PC-3 (cell line): ENCODE measurements around the gene ATXN7L1. TPM values are rescaled to one million over a fixed set of nuclear protein-coding genes. Genes with fewer than 3 reads are reported as not detected.

Source experiments
- ATAC-seq: fragments of 200-7000 bp; cut with Tn5 transposase; 2 replicates; pipeline ENCODE4 v1.9.1; 2020; ENCODE audit warnings: mild to moderate bottlenecking, moderate library complexity
- BruUV-seq: library from RNA; stranded (reverse); fragments of 400-500 nt; replicated peaks from 2 replicates; lab custom pipeline; 2021; lab: Mats Ljungman, UMichigan
- CTCF ChIA-PET: fragments of 300-600 bp; sonication (Branson Sonifier 250); formaldehyde crosslinking; loops from one replicate; lab custom pipeline; 2022; ENCODE audit warnings: antibody characterized with exemption; lab: Charles Lee
- POLR2A ChIA-PET: fragments of 300-600 bp; sonication (Branson Sonifier 250); formaldehyde crosslinking; loops from one replicate; lab custom pipeline; 2022; ENCODE audit warnings: antibody characterized with exemption; ENCODE audit not compliant: unreplicated experiment; lab: Charles Lee
- DNase-seq: peaks from one replicate; pipeline ENCODE4 v3.0.0-alpha.2; 2015
- H2AFZ ChIP-seq: fragments of 300-600 bp; sonication (generic); 2 replicates; pipeline ENCODE4 v1.6.0; 2016; ENCODE audit warnings: antibody characterized with exemption, low read length
- H3F3A ChIP-seq: fragments of 300-600 bp; sonication (generic); one replicate; pipeline ENCODE4 v1.6.0; 2017; ENCODE audit warnings: antibody characterized with exemption, low read length, control low read depth, mild to moderate bottlenecking; ENCODE audit not compliant: unreplicated experiment
- H3K27ac ChIP-seq: fragments of 300-600 bp; sonication (generic); 2 replicates; pipeline ENCODE4 v1.5.1; 2016; ENCODE audit warnings: mild to moderate bottlenecking, low read length
- H3K27me3 ChIP-seq: fragments of 300-600 bp; sonication (generic); 2 replicates; pipeline ENCODE4 v1.6.1; 2016; ENCODE audit warnings: low read length, mixed read lengths
- H3K36me3 ChIP-seq: fragments of 300-600 bp; sonication (generic); 2 replicates; pipeline ENCODE4 v1.6.1; 2016; ENCODE audit warnings: low read depth, mixed run types, low read length, mixed read lengths
- H3K4me1 ChIP-seq: fragments of 300-600 bp; sonication (generic); 2 replicates; pipeline ENCODE4 v1.5.1; 2016; ENCODE audit warnings: low read length; ENCODE audit not compliant: insufficient read depth
- H3K4me2 ChIP-seq: fragments of 300-600 bp; sonication (generic); 2 replicates; pipeline ENCODE4 v1.6.0; 2016; ENCODE audit warnings: low read length
- H3K4me3 ChIP-seq: fragments of 300-600 bp; sonication (generic); 2 replicates; pipeline ENCODE4 v1.5.1; 2016; ENCODE audit warnings: mild to moderate bottlenecking, low read length, mixed read lengths
- H3K79me2 ChIP-seq: fragments of 300-600 bp; sonication (generic); 2 replicates; pipeline ENCODE4 v1.6.1; 2017; ENCODE audit warnings: low read length, mixed read lengths
- H3K9ac ChIP-seq: fragments of 300-600 bp; sonication (generic); 2 replicates; pipeline ENCODE4 v1.6.0; 2016; ENCODE audit warnings: mild to moderate bottlenecking, low read length
- H3K9me2 ChIP-seq: fragments of 300-600 bp; sonication (generic); replicated peaks from 2 replicates; pipeline ENCODE4 v1.6.1; 2016; ENCODE audit warnings: mixed run types, low read length, mixed read lengths
- H3K9me3 ChIP-seq: fragments of 300-600 bp; sonication (generic); 2 replicates; pipeline ENCODE4 v1.6.1; 2016; ENCODE audit warnings: low read length, mixed read lengths
- H4K20me1 ChIP-seq: fragments of 300-600 bp; sonication (generic); 2 replicates; pipeline ENCODE4 v1.6.1; 2016; ENCODE audit warnings: low read length, mixed read lengths
- EZH2 ChIP-seq: fragments of 300-600 bp; sonication (generic); IDR thresholded peaks from one replicate; pipeline ENCODE4 v1.6.1; 2017; ENCODE audit warnings: antibody characterized with exemption, mild to moderate bottlenecking, low read length; ENCODE audit not compliant: unreplicated experiment
- EZH2phosphoT487 ChIP-seq: fragments of 300-600 bp; sonication (generic); IDR thresholded peaks from 2 replicates; pipeline ENCODE4 v1.6.1; 2018; ENCODE audit warnings: mild to moderate bottlenecking, antibody characterized with exemption, low read length, borderline replicate concordance
- intact Hi-C: fragments of 100-400 bp; cut with micrococcal nuclease; formaldehyde crosslinking; loops from 2 replicates; pipeline ENCODE4 v1.9.0; 2023
- total RNA-seq: library from RNA; depleted of rRNA; stranded (reverse); fragments of >200 nt; gene quantifications from 2 replicates; pipeline ENCODE4 v1.2.3, GENCODE V29; 2014
- TF ChIP-seq, protein P1 (sequence below): fragments of 300-600 bp; sonication (generic); conservative IDR thresholded peaks from 2 replicates; pipeline ENCODE4 v1.5.1; 2017; ENCODE audit warnings: antibody characterized with exemption, low read depth, mild to moderate bottlenecking, low read length

The ATXN7L1 gene
- total RNA-seq, 1 experiment from 2014 or later = 16.0 TPM

DNA sequence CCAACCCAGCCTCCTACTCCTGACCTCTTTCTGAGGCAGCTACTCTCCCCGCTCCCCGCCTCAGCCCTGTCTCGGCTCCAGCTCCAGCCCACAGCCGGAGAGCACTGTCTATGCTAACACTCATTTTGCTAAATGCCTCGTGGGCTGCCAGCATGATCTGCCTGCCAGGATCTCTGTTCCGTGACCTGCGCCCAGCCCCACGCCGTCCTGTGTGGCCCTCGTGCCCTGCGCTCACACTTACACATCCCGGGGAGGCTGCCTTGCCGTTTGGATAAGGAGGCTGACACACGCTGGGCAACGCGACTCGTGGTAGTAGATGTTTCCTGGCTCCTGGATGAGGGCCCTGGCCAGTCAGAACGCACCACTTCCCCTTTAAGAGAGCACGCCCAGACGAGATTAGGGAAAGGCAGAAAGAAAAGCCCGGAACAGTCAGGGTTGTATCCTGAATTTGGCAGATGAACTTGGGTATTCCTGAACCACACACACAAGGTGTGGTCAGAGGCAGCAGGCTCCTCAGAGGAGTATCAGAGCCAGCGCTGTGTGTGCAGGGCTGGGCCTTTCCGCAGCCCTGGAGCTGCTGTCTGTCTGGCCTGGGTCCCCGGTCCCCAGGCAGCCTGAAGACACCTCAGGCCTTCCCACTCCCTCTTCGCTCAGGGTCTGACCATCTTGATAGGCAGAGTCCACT lies 197.4 kb downstream of the ATXN7L1 start:
- H3K4me1 ChIP-seq = peaks cover 19% of the 10 kb centered on the region
- CTCF ChIA-PET = no interaction called here
- peak; percentile 72 for DNase-seq

DNA sequence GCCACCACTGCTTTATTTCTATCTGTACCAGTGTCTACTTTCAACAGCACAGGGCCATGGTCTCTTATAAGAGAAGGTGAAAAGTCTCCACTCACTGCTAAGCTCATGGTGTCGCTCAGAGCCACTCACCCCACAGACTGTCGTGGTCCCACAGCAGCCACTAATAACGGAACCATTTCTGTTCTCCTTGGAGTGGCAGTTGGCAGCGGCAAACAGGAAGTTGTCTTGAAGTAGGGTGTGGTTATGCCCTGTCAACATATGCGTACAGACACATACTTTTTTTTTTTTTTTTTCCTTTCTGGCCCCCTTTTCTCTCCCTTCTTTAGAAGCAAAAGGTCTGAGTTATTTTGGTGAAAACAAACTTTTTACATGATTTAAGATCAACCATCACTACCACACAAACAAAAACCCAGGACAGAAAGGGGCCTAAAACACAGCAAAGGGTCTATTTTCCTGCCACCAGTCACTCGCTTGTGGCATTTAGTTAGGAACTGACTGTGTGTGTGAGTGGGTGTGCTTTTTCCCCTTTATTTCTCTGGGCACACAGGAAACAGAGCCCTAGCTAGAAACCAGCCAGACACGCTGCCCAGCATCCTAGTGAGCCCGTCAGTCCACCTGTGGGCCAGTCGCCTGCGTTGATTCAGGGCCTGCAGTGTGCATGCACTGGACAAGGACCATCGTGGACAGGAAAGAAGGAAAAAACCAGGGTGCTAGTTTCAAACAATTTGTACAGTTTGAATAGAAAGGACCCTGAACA lies 198.4 kb downstream of the ATXN7L1 start:
- no peaks in the 10 kb centered on the region for H3K9me3 ChIP-seq
- H3F3A ChIP-seq = no peaks in the 10 kb centered on the region
- H3K9ac ChIP-seq = no peak overlapping the region
- no peak overlapping the region for H3K27ac ChIP-seq
- H3K4me2 ChIP-seq = peak overlapping the region; percentile 73
- TF ChIP-seq, protein P1, sequence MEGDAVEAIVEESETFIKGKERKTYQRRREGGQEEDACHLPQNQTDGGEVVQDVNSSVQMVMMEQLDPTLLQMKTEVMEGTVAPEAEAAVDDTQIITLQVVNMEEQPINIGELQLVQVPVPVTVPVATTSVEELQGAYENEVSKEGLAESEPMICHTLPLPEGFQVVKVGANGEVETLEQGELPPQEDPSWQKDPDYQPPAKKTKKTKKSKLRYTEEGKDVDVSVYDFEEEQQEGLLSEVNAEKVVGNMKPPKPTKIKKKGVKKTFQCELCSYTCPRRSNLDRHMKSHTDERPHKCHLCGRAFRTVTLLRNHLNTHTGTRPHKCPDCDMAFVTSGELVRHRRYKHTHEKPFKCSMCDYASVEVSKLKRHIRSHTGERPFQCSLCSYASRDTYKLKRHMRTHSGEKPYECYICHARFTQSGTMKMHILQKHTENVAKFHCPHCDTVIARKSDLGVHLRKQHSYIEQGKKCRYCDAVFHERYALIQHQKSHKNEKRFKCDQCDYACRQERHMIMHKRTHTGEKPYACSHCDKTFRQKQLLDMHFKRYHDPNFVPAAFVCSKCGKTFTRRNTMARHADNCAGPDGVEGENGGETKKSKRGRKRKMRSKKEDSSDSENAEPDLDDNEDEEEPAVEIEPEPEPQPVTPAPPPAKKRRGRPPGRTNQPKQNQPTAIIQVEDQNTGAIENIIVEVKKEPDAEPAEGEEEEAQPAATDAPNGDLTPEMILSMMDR = no peak
- TF ChIP-seq EZH2 = no peak
- no peak for TF ChIP-seq EZH2phosphoT487
- DNase-seq (no peak), ATAC-seq (no peak)
- no peaks in the 10 kb centered on the region for H4K20me1 ChIP-seq
- H3K9me2 ChIP-seq = no peaks in the 10 kb centered on the region
- peak overlapping the region; percentile 59 for H3K4me3 ChIP-seq
- peaks cover 19% of the 10 kb centered on the region for H3K4me1 ChIP-seq
- H3K36me3 ChIP-seq = no peaks in the 10 kb centered on the region
- CTCF ChIA-PET = no interaction called here
- H3K27me3 ChIP-seq = no peaks in the 10 kb centered on the region
- intact Hi-C loops = no loop called here
- no peaks in the 10 kb centered on the region for H3K79me2 ChIP-seq
- POLR2A ChIA-PET = no interaction called here
- peak overlapping the region; percentile 72; the same call in 1 of the 2 replicates for H2AFZ ChIP-seq
- no TSS peak for BruUV-seq

More for the DNA sequence above, 197.4 kb downstream of the ATXN7L1 start:
- H4K20me1 ChIP-seq = no peaks in the 10 kb centered on the region
- TF ChIP-seq EZH2phosphoT487 = 0 out of 2 replicates have a peak, but pooled peaks have one; percentile 52
- TF ChIP-seq, protein P1 = no peak
- no peaks in the 10 kb centered on the region for H3K9me2 ChIP-seq
- H3K79me2 ChIP-seq = no peaks in the 10 kb centered on the region
- H3K9me3 ChIP-seq = no peaks in the 10 kb centered on the region
- no peaks in the 10 kb centered on the region for H3K27me3 ChIP-seq
- POLR2A ChIA-PET = interaction anchor here (0.6 kb wide), 1 partner anchor 253 kb away, joined by 7 read pairs; no protein-coding TSS in a partner anchor
- intact Hi-C loops = no loop called here
- peak; percentile 91 for ATAC-seq
- H3F3A ChIP-seq = no peaks in the 10 kb centered on the region
- H3K9ac ChIP-seq = 0 out of 2 replicates have a peak overlapping the region, but pooled peaks have one; percentile 8
- H3K27ac ChIP-seq = no peak overlapping the region
- H2AFZ ChIP-seq = peak overlapping the region; percentile 72
- peak overlapping the region; percentile 59 for H3K4me3 ChIP-seq
- peak overlapping the region; percentile 73 for H3K4me2 ChIP-seq
- H3K36me3 ChIP-seq = no peaks in the 10 kb centered on the region
- BruUV-seq = no TSS peak

DNA sequence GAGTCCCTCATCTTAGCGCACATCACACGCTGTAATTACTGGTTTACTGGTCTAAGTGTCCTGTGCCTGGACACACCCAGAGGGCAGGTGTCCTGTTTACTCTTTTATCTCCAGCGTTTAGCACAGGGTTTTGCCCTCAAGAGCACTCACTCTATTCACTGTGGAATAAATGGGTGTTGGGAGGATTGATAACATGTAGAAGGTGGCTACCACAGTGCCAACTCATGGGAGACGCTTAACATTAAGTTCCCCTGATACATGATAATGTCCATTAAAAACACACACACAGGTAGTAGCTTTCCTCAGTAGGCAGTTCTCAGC lies 199.0 kb downstream of the ATXN7L1 start:
- Histone ChIP-seq H3K9ac (no peak overlapping the region), H3K9me3 (no peaks in the 10 kb centered on the region), H2AFZ (no peak overlapping the region), H3K36me3 (no peaks in the 10 kb centered on the region), H4K20me1 (no peaks in the 10 kb centered on the region), H3K9me2 (no peaks in the 10 kb centered on the region), H3F3A (no peaks in the 10 kb centered on the region), H3K27ac (no peak overlapping the region), H3K27me3 (no peaks in the 10 kb centered on the region), H3K4me2 (no peak overlapping the region), H3K4me3 (no peak overlapping the region), H3K4me1 (peaks cover 19% of the 10 kb centered on the region), H3K79me2 (no peaks in the 10 kb centered on the region)
- ATAC-seq (no peak), DNase-seq (no peak)
- no TSS peak for BruUV-seq
- ChIA-PET CTCF (no interaction called here), POLR2A (no interaction called here)
- TF ChIP-seq, protein P1 = no peak
- TF ChIP-seq EZH2 = no peak
- no peak for TF ChIP-seq EZH2phosphoT487
- intact Hi-C loops = no loop called here
